GM23338 (cell line): Measurements from ENCODE around the gene LMLN.

Source experiments
- EZH2 ChIP-seq: fragments of 200-600 bp; sonication (generic); IDR thresholded peaks from one replicate; pipeline ENCODE4 v1.8.0; 2017; ENCODE audit warnings: antibody characterized with exemption, mild to moderate bottlenecking, low read depth; ENCODE audit not compliant: unreplicated experiment
- TF ChIP-seq, protein P1 (sequence below), 2 experiments: fragments of 200-600 bp in 1 of 2; sonication (generic) in 1 of 2; conservative IDR thresholded peaks; 2 replicates each; pipeline versions ENCODE4 v1.5.1 to v1.6.1; 2016 to 2017; ENCODE audit warnings: antibody characterized with exemption in 2 of 2, low read depth in 2 of 2, mild to moderate bottlenecking in 2 of 2, moderate library complexity in 1 of 2

DNA sequence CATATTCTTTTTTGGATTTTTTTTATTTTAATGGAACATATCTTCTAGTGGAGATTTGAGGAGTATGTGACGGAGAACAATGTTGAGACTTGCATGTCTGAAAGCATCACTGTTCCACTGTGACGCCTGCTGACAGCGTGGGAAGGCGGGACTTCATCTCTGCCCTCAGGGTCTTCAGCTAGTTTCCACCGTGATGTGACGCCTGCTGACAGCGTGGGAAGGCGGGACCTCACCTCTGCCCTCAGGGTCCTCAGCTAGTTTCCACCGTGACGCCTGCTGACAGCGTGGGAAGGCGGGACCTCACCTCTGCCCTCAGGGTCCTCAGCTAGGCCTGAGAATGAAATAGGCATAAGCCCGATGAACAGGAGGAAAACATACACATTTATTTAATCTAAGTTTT lies 70.7 kb downstream of the LMLN start:
- TF ChIP-seq, protein P1, sequence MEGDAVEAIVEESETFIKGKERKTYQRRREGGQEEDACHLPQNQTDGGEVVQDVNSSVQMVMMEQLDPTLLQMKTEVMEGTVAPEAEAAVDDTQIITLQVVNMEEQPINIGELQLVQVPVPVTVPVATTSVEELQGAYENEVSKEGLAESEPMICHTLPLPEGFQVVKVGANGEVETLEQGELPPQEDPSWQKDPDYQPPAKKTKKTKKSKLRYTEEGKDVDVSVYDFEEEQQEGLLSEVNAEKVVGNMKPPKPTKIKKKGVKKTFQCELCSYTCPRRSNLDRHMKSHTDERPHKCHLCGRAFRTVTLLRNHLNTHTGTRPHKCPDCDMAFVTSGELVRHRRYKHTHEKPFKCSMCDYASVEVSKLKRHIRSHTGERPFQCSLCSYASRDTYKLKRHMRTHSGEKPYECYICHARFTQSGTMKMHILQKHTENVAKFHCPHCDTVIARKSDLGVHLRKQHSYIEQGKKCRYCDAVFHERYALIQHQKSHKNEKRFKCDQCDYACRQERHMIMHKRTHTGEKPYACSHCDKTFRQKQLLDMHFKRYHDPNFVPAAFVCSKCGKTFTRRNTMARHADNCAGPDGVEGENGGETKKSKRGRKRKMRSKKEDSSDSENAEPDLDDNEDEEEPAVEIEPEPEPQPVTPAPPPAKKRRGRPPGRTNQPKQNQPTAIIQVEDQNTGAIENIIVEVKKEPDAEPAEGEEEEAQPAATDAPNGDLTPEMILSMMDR (conservative IDR thresholded peaks at IDR 0.05; ENCODE audit: low read depth in 2 of 2): no peak
- no peak for TF ChIP-seq EZH2
